ENCODE results near the gene ETV3L. TPM values are rescaled to one million over a fixed set of nuclear protein-coding genes. Genes with fewer than 3 reads are reported as not detected.

Gene ETV3L
- total and polyA plus RNA-seq, 2 donors from 2014 or later = not detected

GRCh38 chr1:157105988-157106812, 6.6 kb upstream of the ETV3L start:
- no peaks in the 10 kb centered on the region for H3K36me3 ChIP-seq (ENCODE audit: control insufficient read depth in 2 of 3, insufficient read depth in 3 of 3, low read length in 3 of 3)
- intact Hi-C loops (cut with DNase I) = no loop called here
- no peaks in the 10 kb centered on the region for H3K27me3 ChIP-seq (ENCODE audit: control insufficient read depth, insufficient read depth, low read length)
- no peak overlapping the region for H3K4me3 ChIP-seq (ENCODE audit: low read length in 3 of 3)
- FAIRE-seq = no peak
- no peak overlapping the region for H3K27ac ChIP-seq (ENCODE audit: low read depth in 2 of 2, low read length in 2 of 2)
- no peaks in the 10 kb centered on the region for H3K4me1 ChIP-seq (ENCODE audit: control insufficient read depth in 2 of 3, insufficient read depth in 2 of 3, low read depth in 1 of 3, low read length in 3 of 3)
- no peak overlapping the region for H3K9ac ChIP-seq (ENCODE audit: low read length in 3 of 3)
- TF ChIP-seq, protein P1, sequence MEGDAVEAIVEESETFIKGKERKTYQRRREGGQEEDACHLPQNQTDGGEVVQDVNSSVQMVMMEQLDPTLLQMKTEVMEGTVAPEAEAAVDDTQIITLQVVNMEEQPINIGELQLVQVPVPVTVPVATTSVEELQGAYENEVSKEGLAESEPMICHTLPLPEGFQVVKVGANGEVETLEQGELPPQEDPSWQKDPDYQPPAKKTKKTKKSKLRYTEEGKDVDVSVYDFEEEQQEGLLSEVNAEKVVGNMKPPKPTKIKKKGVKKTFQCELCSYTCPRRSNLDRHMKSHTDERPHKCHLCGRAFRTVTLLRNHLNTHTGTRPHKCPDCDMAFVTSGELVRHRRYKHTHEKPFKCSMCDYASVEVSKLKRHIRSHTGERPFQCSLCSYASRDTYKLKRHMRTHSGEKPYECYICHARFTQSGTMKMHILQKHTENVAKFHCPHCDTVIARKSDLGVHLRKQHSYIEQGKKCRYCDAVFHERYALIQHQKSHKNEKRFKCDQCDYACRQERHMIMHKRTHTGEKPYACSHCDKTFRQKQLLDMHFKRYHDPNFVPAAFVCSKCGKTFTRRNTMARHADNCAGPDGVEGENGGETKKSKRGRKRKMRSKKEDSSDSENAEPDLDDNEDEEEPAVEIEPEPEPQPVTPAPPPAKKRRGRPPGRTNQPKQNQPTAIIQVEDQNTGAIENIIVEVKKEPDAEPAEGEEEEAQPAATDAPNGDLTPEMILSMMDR (IDR thresholded peaks at IDR 0.05; ENCODE audit: borderline replicate concordance, extremely low read depth, insufficient read depth) = no peak
- DNase-seq = no peak
- no peaks in the 10 kb centered on the region for H3K9me3 ChIP-seq (ENCODE audit: control insufficient read depth in 2 of 3, insufficient read depth in 1 of 3, low read length in 3 of 3)

GRCh38 chr1:157105298-157105987, 5.8 kb upstream of the ETV3L start:
- Histone ChIP-seq H3K27ac (ENCODE audit: low read depth in 2 of 2, low read length in 2 of 2) (no peak overlapping the region), H3K4me1 (ENCODE audit: control insufficient read depth in 2 of 3, insufficient read depth in 2 of 3, low read depth in 1 of 3, low read length in 3 of 3) (no peaks in the 10 kb centered on the region), H3K9me3 (ENCODE audit: control insufficient read depth in 2 of 3, insufficient read depth in 1 of 3, low read length in 3 of 3) (no peaks in the 10 kb centered on the region), H3K9ac (ENCODE audit: low read length in 3 of 3) (no peak overlapping the region), H3K36me3 (ENCODE audit: control insufficient read depth in 2 of 3, insufficient read depth in 3 of 3, low read length in 3 of 3) (no peaks in the 10 kb centered on the region), H3K4me3 (ENCODE audit: low read length in 3 of 3) (no peak overlapping the region), H3K27me3 (ENCODE audit: control insufficient read depth, insufficient read depth, low read length) (no peaks in the 10 kb centered on the region)
- FAIRE-seq = no peak
- DNase-seq = no peak
- intact Hi-C loops (cut with DNase I) = no loop called here
- TF ChIP-seq, protein P1 (IDR thresholded peaks at IDR 0.05; ENCODE audit: borderline replicate concordance, extremely low read depth, insufficient read depth) = no peak

DNA sequence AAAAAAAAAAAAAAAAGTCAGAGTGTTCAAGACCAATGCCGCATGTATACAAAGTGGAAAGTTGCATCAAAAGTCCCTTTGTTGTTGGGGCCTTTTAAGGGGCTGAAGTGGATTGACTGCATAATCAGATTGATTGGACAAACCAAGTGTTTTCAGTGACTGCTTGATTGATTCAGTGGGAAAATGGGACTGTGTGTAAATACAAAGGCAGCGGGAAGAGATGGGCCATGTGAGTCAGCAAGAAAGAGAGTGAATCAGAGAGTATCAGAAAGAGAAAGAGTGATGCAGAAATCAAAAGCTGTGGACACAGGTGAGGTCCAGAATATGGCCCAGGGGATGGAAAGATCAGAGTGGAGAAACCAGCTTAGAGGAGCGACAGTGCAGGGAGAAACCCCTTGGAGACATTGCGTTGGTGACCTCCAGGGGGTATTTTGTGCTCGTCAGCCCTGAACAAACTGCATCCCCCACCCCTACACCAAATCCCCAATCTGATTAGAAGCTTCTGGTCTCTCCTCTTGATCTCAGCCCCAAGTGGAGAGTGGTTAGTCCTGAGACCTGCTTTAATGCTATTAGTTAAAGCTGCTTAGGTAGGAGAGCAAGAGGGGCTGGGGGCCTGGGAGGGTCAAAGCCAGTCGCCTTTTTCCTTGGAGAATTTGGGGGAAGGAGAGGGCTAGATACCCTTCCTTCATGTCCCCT, 5.1 kb upstream of the ETV3L start:
- TF ChIP-seq, protein P1 (IDR thresholded peaks at IDR 0.05; ENCODE audit: borderline replicate concordance, extremely low read depth, insufficient read depth) = no peak
- Histone ChIP-seq H3K9me3 (ENCODE audit: control insufficient read depth in 2 of 3, insufficient read depth in 1 of 3, low read length in 3 of 3) (no peaks in the 10 kb centered on the region), H3K4me3 (ENCODE audit: low read length in 3 of 3) (no peak overlapping the region), H3K27ac (ENCODE audit: low read depth in 2 of 2, low read length in 2 of 2) (no peak overlapping the region), H3K27me3 (ENCODE audit: control insufficient read depth, insufficient read depth, low read length) (no peaks in the 10 kb centered on the region), H3K4me1 (ENCODE audit: control insufficient read depth in 2 of 3, insufficient read depth in 2 of 3, low read depth in 1 of 3, low read length in 3 of 3) (no peaks in the 10 kb centered on the region), H3K9ac (ENCODE audit: low read length in 3 of 3) (no peak overlapping the region), H3K36me3 (ENCODE audit: control insufficient read depth in 2 of 3, insufficient read depth in 3 of 3, low read length in 3 of 3) (no peaks in the 10 kb centered on the region)
- DNase-seq (no peak), FAIRE-seq (no peak)
- intact Hi-C loops (cut with DNase I) = no loop called here

All from kidney (tissue), 14 donors.